K562 (cell line): ENCODE measurements around the gene IL20RB. TPM values are rescaled to one million over a fixed set of nuclear protein-coding genes. Genes with fewer than 3 reads are reported as not detected.

Experiments
- ATAC-seq: fragments of 200-7000 bp; cut with Tn5 transposase; 3 replicates; pipeline ENCODE4 v1.9.1; 2020; ENCODE audit warnings: moderate library complexity
- BruUV-seq: library from RNA; stranded (reverse); fragments of 400-500 nt; replicated peaks from 2 replicates; lab custom pipeline; 2021; lab: Mats Ljungman, UMichigan
- CTCF ChIA-PET: fragments of 300-600 bp; formaldehyde crosslinking; extraction: SDS; loops from one replicate; lab custom pipeline; 2021; ENCODE audit warnings: low intra/inter-chr PET ratio; lab: Yijun Ruan, JAX
- POLR2A ChIA-PET: fragments of 300-600, 350-650 bp; sonication (Branson Sonifier 250); formaldehyde crosslinking; extraction: SDS; loops from one replicate; lab custom pipeline; 2021; ENCODE audit warnings: antibody characterized with exemption, inconsistent platforms; lab: Yijun Ruan, JAX
- DNase-seq, 4 experiments: peaks; one replicate each; pipeline versions ENCODE4 v3.0.0 to v3.0.0-alpha.2; 2011 to 2018; ENCODE audit warnings: low spot score in 3 of 4, mixed read lengths in 3 of 4; ENCODE audit errors: extremely low read depth in 1 of 4
- FAIRE-seq: peaks from 2 replicates; lab custom pipeline; 2011; peaks lifted over from hg19 to GRCh38; lab: Jason Lieb, UNC
- H2AFZ ChIP-seq: 2 replicates; pipeline ENCODE4 v1.6.0; 2011; ENCODE audit warnings: low read depth, low read length, control low read depth, inconsistent platforms
- H3K27ac ChIP-seq: fragments of 200-600 bp; 3 replicates; pipeline ENCODE4 v1.8.0; 2011; ENCODE audit warnings: low read depth, mild to moderate bottlenecking, control low read depth, inconsistent platforms, low read length, moderate library complexity, mixed read lengths; ENCODE audit errors: extremely low read depth
- H3K27me3 ChIP-seq, 2 experiments: fragments of 300-600 bp in 1 of 2; 2 replicates in 1 of 2; 3 replicates in 1 of 2; pipeline versions ENCODE4 v1.6.0 to v1.8.0; 2011; ENCODE audit warnings: inconsistent platforms in 2 of 2, low read length in 2 of 2, mild to moderate bottlenecking in 1 of 2, mixed read lengths in 1 of 2, moderate library complexity in 1 of 2; ENCODE audit not compliant: control insufficient read depth in 2 of 2, insufficient read depth in 2 of 2
- H3K36me3 ChIP-seq: fragments of 300-600 bp; 3 replicates; pipeline ENCODE4 v1.8.0; 2011; ENCODE audit warnings: mild to moderate bottlenecking, low read length, inconsistent platforms; ENCODE audit not compliant: control insufficient read depth, insufficient read depth
- H3K4me1 ChIP-seq, 2 experiments: fragments of 200-600 bp in 1 of 2; replicated peaks in 1 of 2; 2 replicates in 1 of 2; 3 replicates in 1 of 2; pipeline versions ENCODE4 v1.5.1 to v1.8.0; 2011; ENCODE audit warnings: inconsistent platforms in 2 of 2, low read length in 2 of 2, mild to moderate bottlenecking in 1 of 2, mixed read lengths in 1 of 2, moderate library complexity in 1 of 2; ENCODE audit not compliant: control insufficient read depth in 2 of 2, insufficient read depth in 2 of 2
- H3K4me2 ChIP-seq: 2 replicates; pipeline ENCODE4 v1.6.1; 2011; ENCODE audit warnings: low read length, control low read depth, inconsistent platforms, mixed read lengths; ENCODE audit not compliant: insufficient read depth
- H3K4me3 ChIP-seq: fragments of 200-600 bp; sonication (generic), shearing (Covaris generic); 2 replicates; pipeline ENCODE4 v1.5.1; 2016; ENCODE audit warnings: control low read depth, inconsistent platforms
- H3K79me2 ChIP-seq: fragments of 200-600 bp; 3 replicates; pipeline ENCODE4 v1.8.0; 2011; ENCODE audit warnings: low read length, inconsistent platforms; ENCODE audit not compliant: control insufficient read depth, insufficient read depth
- H3K9ac ChIP-seq, 2 experiments: 2 replicates each; pipeline versions ENCODE4 v1.6.0 to v1.6.1; 2011; ENCODE audit warnings: low read depth in 2 of 2, low read length in 2 of 2, control low read depth in 1 of 2, inconsistent platforms in 1 of 2, mild to moderate bottlenecking in 1 of 2, mixed read lengths in 1 of 2; ENCODE audit not compliant: insufficient read depth in 1 of 2
- H3K9me1 ChIP-seq: one replicate; pipeline ENCODE4 v1.6.0; 2011; ENCODE audit warnings: inconsistent platforms, mild to moderate bottlenecking, low read length, moderate library complexity; ENCODE audit not compliant: control insufficient read depth, insufficient read depth
- H3K9me3 ChIP-seq: replicated peaks from 2 replicates; pipeline ENCODE4 v1.5.1; 2011; ENCODE audit warnings: low read depth, low read length, inconsistent platforms; ENCODE audit not compliant: control insufficient read depth, insufficient read depth
- H4K20me1 ChIP-seq: replicated peaks from 2 replicates; pipeline ENCODE4 v1.6.1; 2011; ENCODE audit warnings: low read length, inconsistent platforms, mixed read lengths; ENCODE audit not compliant: control insufficient read depth, insufficient read depth
- CEBPZ ChIP-seq: fragments of 150-350 bp; IDR thresholded peaks from 2 replicates; pipeline ENCODE4 v1.6.1; 2014; ENCODE audit warnings: low read depth, mild to moderate bottlenecking, low read length, borderline replicate concordance
- CREM ChIP-seq: IDR thresholded peaks from 2 replicates; pipeline ENCODE4 v1.6.1; 2014; ENCODE audit warnings: antibody characterized with exemption, low read depth
- SAFB ChIP-seq: fragments of 200-400 bp; formaldehyde crosslinking; IDR thresholded peaks from 2 replicates; pipeline ENCODE4 v1.6.1; 2017; ENCODE audit warnings: low read depth, low read length, borderline replicate concordance
- TAF9B ChIP-seq: fragments of 450-650 bp; IDR thresholded peaks from 2 replicates; pipeline ENCODE4 v1.6.1; 2018; ENCODE audit warnings: mild to moderate bottlenecking; ENCODE audit not compliant: partially characterized antibody
- WGBS: fragments of 100-300 bp; shearing (Covaris generic); methylation state at CpG from one replicate; pipeline ENCODE4 v1.1.6; 2016; ENCODE audit warnings: low coverage, mixed read lengths; ENCODE audit not compliant: insufficient coverage; ENCODE audit errors: missing lambda C conversion rate; 5-methylcytosine and 5-hydroxymethylcytosine counted together
- in situ Hi-C: fragments of 300-500 bp; cut with MboI; formaldehyde crosslinking; loops from 4 replicates; pipeline ENCODE4 v1.15.0; 2018; ENCODE audit warnings: inconsistent platforms, mixed read lengths
- intact Hi-C: fragments of 100-400 bp; cut with micrococcal nuclease; formaldehyde crosslinking; loops from 2 replicates; pipeline ENCODE4 v1.14.2; 2022
- polyA plus RNA-seq, 8 experiments: library from polyadenylated mRNA; depleted of rRNA in 4 of 8; stranded (reverse) in 5 of 8; unstranded in 3 of 8; fragments of >200 nt; fragmentation: Nextera tagmentation in 2 of 8; fragmentation: Illumina TruSeq in 1 of 8; extraction: Ambion mirVana in 2 of 8; extraction: Trizol in 1 of 8; gene quantifications; 2 replicates each; pipeline versions ENCODE4 v1.2.1 to v1.2.3, GENCODE V29; 2011 to 2014; ENCODE audit warnings: inconsistent platforms in 1 of 8, missing spikeins in 1 of 8
- total RNA-seq, 7 experiments: library from RNA; depleted of rRNA in 6 of 7; stranded (reverse); fragments of >200 nt in 6 of 7; fragmentation: Illumina TruSeq in 2 of 7; extraction: Trizol in 2 of 7; gene quantifications; 2 replicates each; pipeline versions ENCODE4 v1.2.1 to v1.2.3, GENCODE V29; 2011 to 2021; ENCODE audit warnings: low replicate concordance in 1 of 7

IL20RB gene
- total and polyA plus RNA-seq, 9 of the 15 experiments (the other 6 are each of a cell fraction or from before 2014, with no cell fraction given), result 0.77 to 9.9 (median 6.1) TPM

DNA sequence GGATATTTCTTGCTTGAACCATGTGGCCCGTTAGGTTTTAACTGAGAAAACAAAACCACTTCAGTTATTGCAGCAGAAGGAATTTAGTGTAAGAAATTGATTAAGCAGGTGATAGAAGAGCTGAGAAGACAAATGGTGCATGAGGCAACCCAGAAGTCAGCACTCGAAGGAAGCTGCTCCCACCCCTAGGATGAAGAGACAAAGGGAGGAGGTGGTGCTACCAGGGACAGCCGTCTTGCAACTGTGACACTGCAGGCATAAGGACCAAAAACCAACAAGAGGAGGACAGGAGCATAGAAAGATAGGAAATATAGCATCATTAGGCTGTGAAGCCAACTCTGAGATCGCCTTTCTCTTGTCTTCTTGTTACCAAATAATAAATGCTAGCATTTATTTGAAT, 89.0 kb downstream of the IL20RB start:
- TF ChIP-seq TAF9B (no peak), CEBPZ (no peak), CREM (no peak), SAFB (no peak)
- DNase-seq (no peak), FAIRE-seq (no peak), ATAC-seq (no peak)
- no peaks in the 10 kb centered on the region for H3K36me3 ChIP-seq
- H3K79me2 ChIP-seq, result no peaks in the 10 kb centered on the region
- no peaks in the 10 kb centered on the region for H3K9me3 ChIP-seq
- no peak overlapping the region for H3K27ac ChIP-seq
- in situ Hi-C loops, result no loop called here
- no peak overlapping the region for H3K4me2 ChIP-seq
- no TSS peak for BruUV-seq
- no peaks in the 10 kb centered on the region for H3K9me1 ChIP-seq
- H3K4me1 ChIP-seq, result no peaks in the 10 kb centered on the region; a peak in 1 of 5 replicates
- peaks cover 0 to 4% of the 10 kb centered on the region in 2 experiments; a peak in 2 of 5 replicates for H3K27me3 ChIP-seq
- intact Hi-C loops, result no loop called here
- CTCF ChIA-PET, result no interaction called here
- 0% methylated on average over 3 of the region's 4 CpGs for WGBS
- H3K9ac ChIP-seq, result no peak overlapping the region
- POLR2A ChIA-PET, result no interaction called here
- H2AFZ ChIP-seq, result no peak overlapping the region
- H3K4me3 ChIP-seq, result no peak overlapping the region
- no peaks in the 10 kb centered on the region for H4K20me1 ChIP-seq
